Neuronal stem cell (in vitro differentiated cells): ENCODE data around the gene CXADR. TPM values are rescaled to one million over a fixed set of nuclear protein-coding genes. Genes with fewer than 3 reads are reported as not detected.

Experiments
- DNase-seq: peaks from one replicate; pipeline ENCODE4 v3.0.0-alpha.2; 2013; ENCODE audit warnings: low spot score
- H2AFZ ChIP-seq: one replicate; pipeline ENCODE4 v1.6.1; 2013; ENCODE audit warnings: mild to moderate bottlenecking, low read length, inconsistent platforms
- H2AK5ac ChIP-seq: 2 replicates; pipeline ENCODE4 v1.6.1; 2013; ENCODE audit warnings: low read depth, mild to moderate bottlenecking, inconsistent platforms, low read length, moderate library complexity, mixed read lengths
- H2BK120ac ChIP-seq: 2 replicates; pipeline ENCODE4 v1.6.1; 2013; ENCODE audit warnings: low read depth, mild to moderate bottlenecking, inconsistent platforms, low read length, moderate library complexity, mixed read lengths
- H2BK12ac ChIP-seq: one replicate; pipeline ENCODE4 v1.6.1; 2013; ENCODE audit warnings: low read length, inconsistent platforms
- H2BK15ac ChIP-seq: 2 replicates; pipeline ENCODE4 v1.6.1; 2013; ENCODE audit warnings: mild to moderate bottlenecking, low read length, inconsistent platforms, mixed read lengths
- H2BK5ac ChIP-seq: one replicate; pipeline ENCODE4 v1.6.1; 2013; ENCODE audit warnings: inconsistent platforms, mild to moderate bottlenecking, low read length, moderate library complexity
- H3K14ac ChIP-seq: one replicate; pipeline ENCODE4 v1.6.1; 2013; ENCODE audit warnings: low read length, inconsistent platforms
- H3K18ac ChIP-seq: 2 replicates; pipeline ENCODE4 v1.6.1; 2013; ENCODE audit warnings: low read length, inconsistent platforms
- H3K23ac ChIP-seq: 2 replicates; pipeline ENCODE4 v1.6.1; 2013; ENCODE audit warnings: low read depth, mild to moderate bottlenecking, mixed read lengths, low read length, inconsistent platforms; ENCODE audit not compliant: poor library complexity
- H3K27ac ChIP-seq: replicated peaks from 3 replicates; pipeline ENCODE4 v1.5.1; 2013; ENCODE audit warnings: low read length, inconsistent platforms
- H3K27me3 ChIP-seq, 3 experiments: 2 replicates each; pipeline ENCODE4 v1.6.1; 2013; ENCODE audit warnings: low read length in 3 of 3, mild to moderate bottlenecking in 2 of 3, inconsistent platforms in 1 of 3, low read depth in 1 of 3, mixed read lengths in 1 of 3, moderate library complexity in 1 of 3; ENCODE audit not compliant: control insufficient read depth in 3 of 3, insufficient read depth in 3 of 3
- H3K36me3 ChIP-seq, 2 donors: replicated peaks in 1 of 2; 2 replicates each; pipeline ENCODE4 v1.6.1; 2013; ENCODE audit warnings: low read length in 2 of 2; ENCODE audit not compliant: control insufficient read depth in 2 of 2, insufficient read depth in 2 of 2
- H3K4ac ChIP-seq: 2 replicates; pipeline ENCODE4 v1.6.1; 2013; ENCODE audit warnings: inconsistent platforms, mild to moderate bottlenecking, low read length, moderate library complexity
- H3K4me1 ChIP-seq, 2 donors: 1 replicate in 1 of 2; 2 replicates in 1 of 2; pipeline ENCODE4 v1.6.1; 2013; ENCODE audit warnings: low read length in 2 of 2, low read depth in 1 of 2; ENCODE audit not compliant: control insufficient read depth in 2 of 2, insufficient read depth in 1 of 2
- H3K4me2 ChIP-seq: one replicate; pipeline ENCODE4 v1.6.1; 2013; ENCODE audit warnings: mild to moderate bottlenecking, low read length, inconsistent platforms; ENCODE audit not compliant: insufficient read depth, poor library complexity, severe bottlenecking
- H3K4me3 ChIP-seq, 2 donors: 2 replicates each; pipeline ENCODE4 v1.5.1; 2013; ENCODE audit warnings: low read length in 2 of 2, mild to moderate bottlenecking in 2 of 2, inconsistent platforms in 1 of 2, moderate library complexity in 1 of 2
- H3K79me1 ChIP-seq: one replicate; pipeline ENCODE4 v1.6.1; 2013; ENCODE audit warnings: low read depth, mild to moderate bottlenecking, inconsistent platforms, low read length, moderate library complexity
- H3K9ac ChIP-seq: one replicate; pipeline ENCODE4 v1.6.1; 2013; ENCODE audit warnings: mild to moderate bottlenecking, low read depth, low read length, inconsistent platforms; ENCODE audit not compliant: poor library complexity
- H3K9me3 ChIP-seq, 2 donors: replicated peaks in 1 of 2; 2 replicates each; pipeline versions ENCODE3 to v1.6.1; 2013; ENCODE audit warnings: low read length in 2 of 2, mild to moderate bottlenecking in 2 of 2, inconsistent platforms in 1 of 2, low read depth in 1 of 2, mixed read lengths in 1 of 2, moderate library complexity in 1 of 2; ENCODE audit not compliant: control insufficient read depth in 2 of 2, insufficient read depth in 1 of 2
- H4K8ac ChIP-seq: one replicate; pipeline ENCODE4 v1.6.1; 2013; ENCODE audit warnings: low read depth, mild to moderate bottlenecking, inconsistent platforms, low read length, moderate library complexity
- H4K91ac ChIP-seq: one replicate; pipeline ENCODE4 v1.6.1; 2013; ENCODE audit warnings: low read length, low read depth, mild to moderate bottlenecking, inconsistent platforms; ENCODE audit not compliant: poor library complexity
- WGBS, 2 donors: extraction: QIAGEN DNeasy Blood & Tissue Kit; methylation state at CpG; one replicate each; pipeline ENCODE4 v1.1.7; 2013; ENCODE audit warnings: missing lambda C conversion rate in 2 of 2, mixed read lengths in 1 of 2; ENCODE audit not compliant: insufficient read length in 2 of 2, insufficient replicate concordance in 1 of 2; ENCODE audit errors: extremely low coverage in 2 of 2; 5-methylcytosine and 5-hydroxymethylcytosine counted together
- polyA plus RNA-seq, 2 experiments: library from polyadenylated mRNA; stranded (reverse); fragments of 200-250 nt; gene quantifications; one replicate each; pipeline ENCODE4 v1.2.3, GENCODE V29; 2013

Gene CXADR
- 63.7 TPM for polyA plus RNA-seq (2013, experiment 1 of 2)
- polyA plus RNA-seq (2013, experiment 2 of 2) = 69.2 TPM

- Histone ChIP-seq H4K8ac (no peak within 1 kb of the TSS), H3K79me1 (peaks cover 4% of the 10 kb centered on the region), H3K9me3 (no peaks in the 10 kb centered on the region), H3K4me1 (no peaks in the 10 kb centered on the region), H2BK5ac (peak within 1 kb of the TSS; percentile 88), H3K14ac (peak within 1 kb of the TSS; percentile 87), H2AK5ac (peak within 1 kb of the TSS; percentile 53), H3K23ac (peak within 1 kb of the TSS; percentile 98), H3K36me3 (peaks cover 0 to 6% of the 10 kb centered on the region in 2 donors), H2BK15ac (peak within 1 kb of the TSS; percentile 90), H4K91ac (no peak within 1 kb of the TSS), H2AFZ (peak within 1 kb of the TSS; percentile 100), H3K18ac (peak within 1 kb of the TSS; percentile 100), H2BK12ac (peak within 1 kb of the TSS; percentile 50), H3K4ac (peak within 1 kb of the TSS; percentile 29), H2BK120ac (no peak within 1 kb of the TSS), H3K9ac (peak within 1 kb of the TSS; percentile 98), H3K4me2 (peak within 1 kb of the TSS; percentile 83), H3K27ac (peak within 1 kb of the TSS; percentile 83), H3K27me3 (no peaks in the 10 kb centered on the region), H3K4me3 (peak within 1 kb of the TSS; percentile 96)
- DNase-seq = peak; percentile 92
- WGBS, 2 donors = no CpG with 5 or more reads among the region's 83 CpGs
Observed at GRCh38 chr21:17512253-17513213, at the start of gene CXADR. TSS of gene CXADR (plus strand) at chr21:17513043. CDS start at chr21:17513130, 87 bp downstream.

GRCh38 chr21:17466166-17466565 lies 46.7 kb upstream of the CXADR start:
- Histone ChIP-seq H4K91ac (no peak overlapping the region), H3K4ac (no peak overlapping the region), H3K9me3 (no peaks in the 10 kb centered on the region), H3K18ac (no peak overlapping the region), H2BK5ac (no peak overlapping the region), H3K23ac (no peak overlapping the region), H3K4me2 (no peak overlapping the region), H3K79me1 (no peaks in the 10 kb centered on the region), H3K14ac (no peak overlapping the region), H2AK5ac (no peak overlapping the region), H3K9ac (no peak overlapping the region), H3K4me1 (peaks cover 6 to 7% of the 10 kb centered on the region in 2 donors), H3K27me3 (no peaks in the 10 kb centered on the region), H3K36me3 (no peaks in the 10 kb centered on the region), H4K8ac (no peak overlapping the region), H2BK120ac (no peak overlapping the region), H3K4me3 (no peak overlapping the region), H3K27ac (no peak overlapping the region), H2BK12ac (no peak overlapping the region), H2AFZ (no peak overlapping the region), H2BK15ac (no peak overlapping the region)
- no CpG with 5 or more reads among the region's 1 CpG for WGBS, 2 donors
- DNase-seq = no peak

- H3K27me3 ChIP-seq = no peaks in the 10 kb centered on the region
- DNase-seq = no peak
- no CpG with 5 or more reads among the region's 4 CpGs for WGBS, 2 donors
Observed at GRCh38 chr21:17467392-17467791, 45.5 kb upstream of the CXADR start.

GRCh38 chr21:17467829-17468228 lies 45.0 kb upstream of the CXADR start:
- peak overlapping the region in 1 of 2 donors; percentile 38 for H3K4me3 ChIP-seq
- WGBS, 2 donors = no CpG with 5 or more reads among the region's 3 CpGs
- H3K27ac ChIP-seq = peak overlapping the region; percentile 56

More at GRCh38 chr21:17467392-17467791, 45.5 kb upstream of the CXADR start:
- H3K27ac ChIP-seq = no peak overlapping the region
- no peak overlapping the region for H2BK15ac ChIP-seq
- no peak overlapping the region for H2BK120ac ChIP-seq
- H3K23ac ChIP-seq = no peak overlapping the region
- H3K4me3 ChIP-seq = peak overlapping the region in 1 of 2 donors; percentile 38
- no peak overlapping the region for H2BK5ac ChIP-seq
- H4K91ac ChIP-seq = no peak overlapping the region
- no peak overlapping the region for H2BK12ac ChIP-seq
- H3K9ac ChIP-seq = no peak overlapping the region
- H3K14ac ChIP-seq = no peak overlapping the region
- no peaks in the 10 kb centered on the region for H3K79me1 ChIP-seq
- no peak overlapping the region for H3K4me2 ChIP-seq
- no peak overlapping the region for H3K4ac ChIP-seq
- H3K36me3 ChIP-seq = no peaks in the 10 kb centered on the region
- peaks cover 6 to 7% of the 10 kb centered on the region in 2 donors for H3K4me1 ChIP-seq
- H3K9me3 ChIP-seq = no peaks in the 10 kb centered on the region
- H4K8ac ChIP-seq = no peak overlapping the region
- peak overlapping the region; percentile 86 for H2AFZ ChIP-seq
- no peak overlapping the region for H2AK5ac ChIP-seq
- no peak overlapping the region for H3K18ac ChIP-seq

More at GRCh38 chr21:17467829-17468228, 45.0 kb upstream of the CXADR start:
- Histone ChIP-seq H2BK120ac (no peak overlapping the region), H3K4me1 (peaks cover 6 to 7% of the 10 kb centered on the region in 2 donors), H3K27me3 (no peaks in the 10 kb centered on the region), H2BK12ac (no peak overlapping the region), H3K14ac (no peak overlapping the region), H3K4ac (no peak overlapping the region), H3K9me3 (no peaks in the 10 kb centered on the region), H2AFZ (peak overlapping the region; percentile 86), H3K36me3 (no peaks in the 10 kb centered on the region), H3K18ac (no peak overlapping the region), H3K79me1 (no peaks in the 10 kb centered on the region), H3K4me2 (no peak overlapping the region), H3K9ac (no peak overlapping the region), H3K23ac (no peak overlapping the region), H2AK5ac (no peak overlapping the region), H4K91ac (no peak overlapping the region), H4K8ac (no peak overlapping the region), H2BK15ac (no peak overlapping the region), H2BK5ac (no peak overlapping the region)
- DNase-seq = no peak
